ENCODE data around the gene TMEM150A. TPM values are rescaled to one million over a fixed set of nuclear protein-coding genes. Genes with fewer than 3 reads are reported as not detected.
A peak's percentile ranks its signal among the peaks of the same experiment; 100 is the strongest.
"Not testable (repeated sequence)": the region's sequence is repeated elsewhere in the genome, so short reads cannot be mapped to it uniquely, and the experiment has no call there.

Gene TMEM150A
- polyA plus RNA-seq, 2 of the 4 experiments (the other 2 are of a cell fraction): 8.5 to 10.9 TPM

GRCh38 chr2:85621338-85621737 is 18.8 kb upstream of the TMEM150A start:
- ATAC-seq (no peak), DNase-seq (ENCODE audit: low read depth in 1 of 2, low spot score in 1 of 2) (no peak), FAIRE-seq (no peak)
- H3K4me1 ChIP-seq: peaks cover 13% of the 10 kb centered on the region
- ChIA-PET POLR2A (no interaction called here), CTCF (interaction anchor here (1.0 to 15.7 kb wide), 8 partner anchors 15 to 458 kb away, joined by 3 to 229 read pairs (median 6); no protein-coding TSS in a partner anchor)
- 91% methylated on average over 1 of the region's 1 CpG for WGBS (ENCODE audit: missing lambda C conversion rate)
- no peak overlapping the region for H3K27ac ChIP-seq
- no peak overlapping the region for H3K4me2 ChIP-seq
- no peak for TF ChIP-seq HOXA7 (CRISPR knock-in tag; IDR thresholded peaks at IDR 0.05)
- no peak for TF ChIP-seq ZC3H11A (IDR thresholded peaks at IDR 0.05)
- TF ChIP-seq FOSB (CRISPR knock-in tag; IDR thresholded peaks at IDR 0.05): no peak
- TF ChIP-seq MAX (IDR thresholded peaks at IDR 0.05): no peak
- TF ChIP-seq JUN (IDR thresholded peaks at IDR 0.05): no peak
- no peak for TF ChIP-seq HOXB13 (CRISPR knock-in tag; IDR thresholded peaks at IDR 0.05; ENCODE audit: low read depth)
- TF ChIP-seq CBX2 (IDR thresholded peaks at IDR 0.05; ENCODE audit: borderline replicate concordance, low read depth): no peak
- H3K4me3 ChIP-seq: no peak overlapping the region
- no peaks in the 10 kb centered on the region for H3K9me3 ChIP-seq

GRCh38 chr2:85619617-85620016 is 17.1 kb upstream of the TMEM150A start:
- H3K9me3 ChIP-seq: no peaks in the 10 kb centered on the region
- H3K4me2 ChIP-seq: no peak overlapping the region
- CTCF ChIA-PET: interaction anchor here (0.7 to 15.7 kb wide), 7 partner anchors 15 to 460 kb away, joined by 3 to 229 read pairs (median 6); no protein-coding TSS in a partner anchor
- H3K4me1 ChIP-seq: peaks cover 13% of the 10 kb centered on the region
- no peak for DNase-seq (ENCODE audit: low read depth in 1 of 2, low spot score in 1 of 2)
- WGBS (ENCODE audit: missing lambda C conversion rate): 93% methylated on average over 6 of the region's 6 CpGs
- no peak overlapping the region for H3K4me3 ChIP-seq
- H3K27ac ChIP-seq: no peak overlapping the region
- FAIRE-seq: no peak
- POLR2A ChIA-PET: interaction anchor here (0.7 kb wide), 1 partner anchor 12 kb away, joined by 3 read pairs; no protein-coding TSS in a partner anchor
- no peak for ATAC-seq
- no peak for TF ChIP-seq HES2 (IDR thresholded peaks at IDR 0.05)
- no peak for TF ChIP-seq NPAS2 (CRISPR knock-in tag; IDR thresholded peaks at IDR 0.05; ENCODE audit: borderline replicate concordance)
- no peak for TF ChIP-seq CBX2 (IDR thresholded peaks at IDR 0.05; ENCODE audit: borderline replicate concordance, low read depth)
- no peak for TF ChIP-seq FOSB (CRISPR knock-in tag; IDR thresholded peaks at IDR 0.05)
- TF ChIP-seq JUNB (IDR thresholded peaks at IDR 0.05): no peak
- TF ChIP-seq CHD4 (IDR thresholded peaks at IDR 0.05; ENCODE audit: borderline replicate concordance): no peak
- no peak for TF ChIP-seq FOSL2 (IDR thresholded peaks at IDR 0.05)
- TF ChIP-seq FOSL2 (CRISPR knock-in tag; IDR thresholded peaks at IDR 0.05): no peak
- no peak for TF ChIP-seq ZSCAN20 (CRISPR knock-in tag; IDR thresholded peaks at IDR 0.05)
- no peak for TF ChIP-seq RNF2 (IDR thresholded peaks at IDR 0.05; ENCODE audit: borderline replicate concordance, low read depth)
- no peak for TF ChIP-seq ATOH8 (CRISPR knock-in tag; IDR thresholded peaks at IDR 0.05; ENCODE audit: low read depth)
- TF ChIP-seq HDAC2 (IDR thresholded peaks at IDR 0.05): no peak
- TF ChIP-seq EP300 (IDR thresholded peaks at IDR 0.05): no peak
- TF ChIP-seq POLR2A (IDR thresholded peaks at IDR 0.05; ENCODE audit: low read length): no peak

GRCh38 chr2:85617723-85618122 is 15.2 kb upstream of the TMEM150A start:
- POLR2A ChIA-PET: not testable (repeated sequence)

GRCh38 chr2:85615413-85615728 is 12.9 kb upstream of the TMEM150A start:
- POLR2A ChIA-PET: interaction anchor here (1.1 kb wide), 1 partner anchor 197 kb away, joined by 3 read pairs; the partner anchor contains the start of gene SH2D6
- H3K4me2 ChIP-seq: peak overlapping the region; percentile 46
- CTCF ChIA-PET: interaction anchor here (0.9 to 15.7 kb wide), 5 partner anchors 10 to 56 kb away, joined by 3 to 229 read pairs (median 3); no protein-coding TSS in a partner anchor
- peak overlapping the region in 1 of 2 experiments; percentile 98; a peak in 3 of 6 replicates for H3K27ac ChIP-seq
- no peaks in the 10 kb centered on the region for H3K9me3 ChIP-seq
- FAIRE-seq (no peak), ATAC-seq (no peak), DNase-seq (ENCODE audit: low read depth in 1 of 2, low spot score in 1 of 2) (no peak)
- H3K4me3 ChIP-seq: peak overlapping the region; percentile 57; the same call in 1 of the 3 replicates
- TF ChIP-seq HOXB13 (CRISPR knock-in tag; IDR thresholded peaks at IDR 0.05; ENCODE audit: low read depth) (no peak), ZNF302 (CRISPR knock-in tag; IDR thresholded peaks at IDR 0.05) (no peak), FOXS1 (CRISPR knock-in tag; IDR thresholded peaks at IDR 0.05) (no peak), EHMT2 (IDR thresholded peaks at IDR 0.05; ENCODE audit: low read depth) (no peak), ELK1 (IDR thresholded peaks at IDR 0.05; ENCODE audit: low read depth, low read length) (no peak), RARB (CRISPR knock-in tag; IDR thresholded peaks at IDR 0.05) (no peak), BHLHE40 (IDR thresholded peaks at IDR 0.05; ENCODE audit: low read depth, low read length) (no peak), CBX2 (IDR thresholded peaks at IDR 0.05; ENCODE audit: borderline replicate concordance, low read depth) (no peak), EP300 (IDR thresholded peaks at IDR 0.05) (no peak), HDAC2 (IDR thresholded peaks at IDR 0.05) (no peak), CHD2 (IDR thresholded peaks at IDR 0.05; ENCODE audit: low read length, partially characterized antibody) (no peak), TP53 (CRISPR knock-in tag; IDR thresholded peaks at IDR 0.05) (no peak)
- WGBS (ENCODE audit: missing lambda C conversion rate): 88% methylated on average over 17 of the region's 17 CpGs
- H3K4me1 ChIP-seq: peaks cover 21% of the 10 kb centered on the region

More at GRCh38 chr2:85617723-85618122, 15.2 kb upstream of the TMEM150A start:
- CTCF ChIA-PET: interaction anchor here (1.1 to 15.7 kb wide), 3 partner anchors 14 to 111 kb away, joined by 3 to 229 read pairs (median 3); no protein-coding TSS in a partner anchor
- Histone ChIP-seq H3K4me1 (peaks cover 13% of the 10 kb centered on the region), H3K4me3 (peak overlapping the region; percentile 57; the same call in 2 of the 3 replicates), H3K4me2 (peak overlapping the region; percentile 91)
- ATAC-seq; H3K9me3 ChIP-seq; FAIRE-seq; H3K27ac ChIP-seq; DNase-seq (ENCODE audit: low read depth in 1 of 2, low spot score in 1 of 2): not testable (repeated sequence)
- 85% methylated on average over 5 of the region's 5 CpGs for WGBS (ENCODE audit: missing lambda C conversion rate)

GRCh38 chr2:85614757-85615156 is 12.3 kb upstream of the TMEM150A start:
- H3K4me3 ChIP-seq; ATAC-seq; DNase-seq (ENCODE audit: low read depth in 1 of 2, low spot score in 1 of 2); H3K27ac ChIP-seq; H3K4me2 ChIP-seq; FAIRE-seq; POLR2A ChIA-PET; H3K9me3 ChIP-seq: not testable (repeated sequence)
- CTCF ChIA-PET: interaction anchor here (1.0 to 15.7 kb wide), 5 partner anchors 10 to 194 kb away, joined by 3 to 229 read pairs (median 3); no protein-coding TSS in a partner anchor
- H3K4me1 ChIP-seq: peaks cover 25% of the 10 kb centered on the region
- 93% methylated on average over 7 of the region's 7 CpGs for WGBS (ENCODE audit: missing lambda C conversion rate)
